GM18867 (cell line): ENCODE measurements around the gene ZSWIM4.
"Not testable (repeated sequence)": the region's sequence is repeated elsewhere in the genome, so short reads cannot be mapped to it uniquely, and the experiment has no call there.

Source experiments
- ATAC-seq: cut with Tn5 transposase; IDR thresholded peaks from one replicate; pipeline ENCODE4 v1.9.1; 2021; ENCODE audit warnings: mild to moderate bottlenecking, moderate library complexity; ENCODE audit not compliant: unreplicated experiment

The ZSWIM4 gene

DNA sequence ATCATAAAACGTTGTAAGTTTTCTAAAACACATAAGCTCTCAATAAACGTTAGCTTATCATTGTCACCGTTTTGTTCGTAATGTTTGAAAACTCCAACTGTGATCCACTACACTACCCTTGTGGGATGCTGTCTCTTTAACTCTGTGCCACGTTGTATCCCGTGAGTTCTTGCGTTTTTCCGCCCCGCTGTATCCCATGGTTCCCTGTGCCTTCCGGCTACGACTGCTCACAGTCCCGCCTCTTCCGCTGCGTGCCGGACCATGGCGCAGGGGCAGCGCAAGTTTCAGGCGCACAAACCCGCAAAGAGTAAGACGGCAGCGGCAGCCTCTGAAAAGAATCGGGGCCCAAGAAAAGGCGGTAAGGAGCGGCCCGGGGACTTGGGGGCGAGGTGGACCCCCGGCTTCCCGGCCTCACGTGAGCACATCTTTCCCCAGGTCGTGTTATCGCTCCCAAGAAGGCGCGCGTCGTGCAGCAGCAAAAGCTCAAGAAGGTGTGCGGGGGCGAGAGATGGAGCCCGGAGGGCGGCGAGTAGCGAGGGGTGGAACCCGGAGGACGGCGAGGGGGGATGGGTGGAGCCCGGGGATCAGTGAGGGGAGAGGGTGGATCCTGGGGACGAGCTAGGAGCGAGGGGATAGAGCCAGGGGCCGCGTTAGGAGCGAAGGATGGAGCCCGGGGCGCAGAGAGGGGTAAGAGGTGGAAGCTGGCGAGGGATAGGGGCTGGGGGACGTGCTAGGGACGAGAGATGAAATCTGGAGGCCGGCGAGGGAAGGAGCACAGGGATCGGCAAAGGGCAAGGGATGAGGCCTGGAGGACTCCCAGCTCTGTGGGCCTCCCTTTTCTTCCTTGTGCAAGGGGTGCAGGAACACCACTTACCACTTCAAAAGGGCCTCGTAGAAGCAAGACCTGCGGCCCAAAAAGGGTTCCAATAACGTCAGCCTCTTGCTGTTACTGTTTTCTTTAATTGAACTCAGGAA is 20.7 kb upstream of the ZSWIM4 start, which contains the start of gene C19orf53:
TSS of gene C19orf53 (plus strand) at position 240 of the 975 bp plus-strand sequence. CDS start at position 262, 22 bp downstream.
- peak; percentile 88 for ATAC-seq

DNA sequence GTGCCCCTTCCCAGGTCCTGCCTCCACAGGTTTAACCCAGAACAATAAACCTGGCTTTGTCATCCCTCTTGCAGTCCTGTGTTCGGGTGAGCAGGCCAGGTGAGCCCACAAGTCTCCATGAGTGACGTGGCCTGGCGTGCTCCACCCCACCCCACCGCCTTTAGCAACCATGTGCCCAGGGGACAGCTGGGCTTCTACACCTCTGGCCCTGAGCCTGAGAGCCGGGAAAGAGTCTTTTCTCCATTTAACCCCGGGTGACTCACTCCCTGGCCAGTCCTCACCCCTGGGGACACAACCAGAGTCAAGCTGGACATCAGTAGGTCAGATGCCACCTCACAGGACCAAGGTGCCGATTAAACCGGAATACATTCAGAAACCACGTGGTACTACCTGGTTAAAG is 16.8 kb upstream of the ZSWIM4 start:
- no peak for ATAC-seq

DNA sequence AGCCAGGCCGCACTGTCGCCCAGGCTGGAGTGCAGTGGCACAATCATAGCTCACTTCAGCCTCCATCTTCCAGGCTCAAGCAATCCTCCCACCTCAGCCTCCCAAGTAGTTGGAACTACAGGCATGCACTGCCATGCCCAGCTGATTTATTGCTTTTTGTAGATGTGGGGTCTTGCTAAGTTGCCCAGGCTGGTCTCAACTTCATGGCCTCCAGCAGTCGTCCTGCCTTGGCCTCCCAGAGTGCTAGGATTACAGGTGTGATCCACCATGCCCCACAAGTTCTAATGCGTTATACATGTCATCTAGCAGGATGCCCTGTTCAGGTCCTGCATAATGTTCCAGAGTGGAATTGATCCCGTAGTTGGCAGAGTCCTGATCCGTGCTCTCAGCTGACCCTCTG is 16.4 kb upstream of the ZSWIM4 start:
- no peak for ATAC-seq

DNA sequence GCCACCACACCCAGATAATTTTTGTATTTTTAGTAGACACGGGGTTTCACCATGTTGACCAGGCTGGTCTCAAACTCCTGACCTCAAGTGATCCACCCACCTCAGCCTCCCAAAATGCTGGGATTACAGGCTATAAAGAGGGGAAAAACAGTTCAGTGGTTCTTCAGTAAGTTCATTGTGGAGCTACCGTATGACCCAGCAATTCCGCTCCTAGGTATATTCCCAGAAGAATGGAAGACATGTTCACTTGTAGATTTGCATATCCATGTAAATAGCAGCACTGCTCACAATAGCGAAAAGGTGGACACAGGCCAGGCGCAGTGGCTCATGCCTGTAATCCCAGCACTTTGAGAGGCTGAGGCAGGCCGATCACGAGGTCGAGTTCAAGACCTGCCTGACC is 15.4 kb upstream of the ZSWIM4 start:
- not testable (repeated sequence) for ATAC-seq

DNA sequence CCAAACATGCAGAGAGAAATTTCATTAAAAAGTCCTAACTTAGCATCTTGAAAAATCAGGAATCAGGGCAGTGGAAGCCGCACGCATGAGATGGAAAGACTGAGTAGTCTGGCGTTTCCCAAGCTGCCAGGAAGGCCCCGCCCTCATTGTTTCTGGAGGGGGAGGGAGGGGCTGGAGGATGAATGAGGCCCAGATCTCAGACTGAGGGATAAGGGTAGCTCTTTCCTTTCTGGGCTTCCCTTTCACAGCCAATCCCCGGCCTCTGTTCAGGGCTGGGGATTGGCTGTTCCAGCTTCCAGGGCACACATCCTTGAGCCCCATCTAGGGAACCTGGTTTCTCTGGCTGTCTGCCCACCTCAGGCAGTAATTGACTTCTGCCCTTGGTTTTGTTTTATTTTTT is 13.7 kb upstream of the ZSWIM4 start:
- ATAC-seq = no peak

DNA sequence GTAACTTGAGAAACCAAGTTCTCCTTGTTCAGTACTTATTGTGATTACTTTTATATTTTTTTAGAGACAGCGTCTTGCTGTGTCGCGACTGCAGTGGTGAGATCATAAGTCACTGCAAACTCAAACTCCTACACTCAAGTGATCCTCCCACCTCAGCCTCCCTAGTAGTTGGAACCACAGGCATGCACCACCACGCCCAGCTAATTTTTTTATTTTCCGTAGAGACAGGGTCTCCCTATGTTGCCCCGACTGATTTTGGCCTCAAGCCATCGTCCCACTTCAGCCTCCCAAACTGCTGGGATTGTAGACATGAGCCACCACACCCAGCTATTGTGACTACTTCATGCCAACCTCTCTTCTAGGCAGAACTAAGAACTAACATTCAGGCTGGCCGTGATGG is 12.7 kb upstream of the ZSWIM4 start:
- no peak for ATAC-seq

DNA sequence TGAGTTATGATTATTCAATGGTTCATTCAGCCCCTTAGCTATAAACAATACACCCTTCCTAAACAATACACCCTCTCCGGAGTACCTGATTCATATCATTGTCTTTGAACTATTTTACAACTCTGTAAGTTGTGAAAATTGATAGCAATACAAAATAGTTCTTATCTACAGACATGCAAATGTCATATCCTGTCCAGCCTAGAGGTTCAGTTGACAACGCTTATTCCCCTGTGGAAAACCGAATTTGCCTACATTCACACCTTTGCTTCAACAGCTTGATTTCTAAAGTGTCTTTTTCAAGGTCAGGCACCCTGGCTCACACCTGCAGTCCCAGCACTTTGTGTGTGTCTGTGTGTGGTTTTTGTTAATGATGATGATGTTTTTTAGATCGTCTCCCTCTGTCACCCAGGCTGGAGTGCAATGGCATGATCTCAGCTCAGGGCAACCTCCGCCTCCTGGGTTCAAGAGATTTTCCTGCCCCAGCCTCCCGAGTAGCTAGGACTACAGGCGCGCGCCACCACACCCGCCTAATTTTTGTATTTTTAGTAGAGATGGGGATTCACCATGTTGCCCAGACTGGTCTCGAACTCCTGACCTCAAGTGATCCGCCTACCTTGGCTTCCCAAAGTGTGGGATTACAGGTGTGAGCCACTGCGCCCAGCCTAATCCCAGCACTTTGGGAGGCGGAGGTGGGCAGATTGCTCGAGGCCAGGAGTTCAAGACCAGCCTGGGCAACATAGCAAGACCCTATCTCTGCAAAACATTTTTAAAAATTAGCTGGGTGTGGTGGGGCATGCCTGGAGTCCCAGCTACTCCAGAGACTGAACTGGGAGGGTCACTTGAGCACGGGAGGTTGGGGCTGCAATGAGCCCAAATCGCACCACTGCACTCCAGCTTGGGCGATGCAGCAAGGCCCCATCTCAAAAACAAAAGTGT is 11.4 kb upstream of the ZSWIM4 start:
- ATAC-seq = peak; percentile 55

DNA sequence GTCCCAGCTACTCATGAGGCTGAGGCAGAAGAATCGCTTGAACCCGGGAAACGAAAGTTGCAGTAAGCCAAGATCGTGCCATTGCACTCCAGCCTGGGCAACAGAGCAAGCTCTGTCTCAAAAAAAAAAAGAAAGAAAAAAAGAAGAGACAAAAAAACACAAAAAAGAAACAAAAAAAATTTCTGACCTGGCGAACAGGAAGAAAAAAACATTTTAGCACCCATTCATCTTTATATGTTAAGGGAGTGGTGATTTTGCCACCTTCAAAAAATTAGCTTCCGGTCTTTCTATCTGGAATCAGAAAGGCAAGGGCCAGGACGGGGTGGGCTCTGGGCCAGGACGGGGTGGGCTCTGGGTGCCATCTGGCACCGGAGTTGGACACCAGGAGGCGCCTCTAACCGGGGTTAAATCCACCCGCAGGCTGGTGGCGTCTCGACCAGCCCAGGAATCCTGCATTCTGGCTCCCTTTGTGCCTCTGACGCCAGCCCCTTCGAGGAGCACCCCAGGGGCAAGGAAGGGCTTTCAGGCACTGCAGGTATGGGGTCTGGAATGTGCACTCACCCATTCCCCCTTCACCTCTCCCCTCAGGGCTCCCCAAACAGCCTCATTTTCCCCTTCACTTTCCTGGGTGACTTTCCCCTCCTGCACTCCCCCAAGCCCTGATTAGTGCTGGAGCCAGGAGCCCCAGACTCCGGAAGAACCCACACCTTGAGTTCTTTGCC is 10.4 kb upstream of the ZSWIM4 start:
- no peak for ATAC-seq

DNA sequence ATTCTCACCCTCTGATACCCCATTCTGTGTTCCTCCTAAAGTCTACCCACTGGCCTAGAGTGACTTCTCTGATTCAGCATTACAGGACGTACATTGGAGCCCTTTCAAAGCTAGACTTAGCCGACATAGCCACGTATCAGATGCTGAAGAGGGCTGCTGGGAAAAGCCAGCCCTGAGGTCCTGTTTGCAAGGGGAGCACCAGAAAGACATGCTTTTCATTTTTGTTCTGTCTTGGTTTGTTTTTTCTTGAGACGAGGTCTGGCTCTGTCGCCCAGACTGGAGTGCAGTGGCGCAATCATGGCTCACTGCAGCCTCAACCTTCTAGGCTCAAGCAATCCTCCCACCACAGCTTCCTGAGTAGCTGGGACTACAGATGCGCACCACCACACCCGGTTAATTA is 6.3 kb upstream of the ZSWIM4 start:
- no peak for ATAC-seq

DNA sequence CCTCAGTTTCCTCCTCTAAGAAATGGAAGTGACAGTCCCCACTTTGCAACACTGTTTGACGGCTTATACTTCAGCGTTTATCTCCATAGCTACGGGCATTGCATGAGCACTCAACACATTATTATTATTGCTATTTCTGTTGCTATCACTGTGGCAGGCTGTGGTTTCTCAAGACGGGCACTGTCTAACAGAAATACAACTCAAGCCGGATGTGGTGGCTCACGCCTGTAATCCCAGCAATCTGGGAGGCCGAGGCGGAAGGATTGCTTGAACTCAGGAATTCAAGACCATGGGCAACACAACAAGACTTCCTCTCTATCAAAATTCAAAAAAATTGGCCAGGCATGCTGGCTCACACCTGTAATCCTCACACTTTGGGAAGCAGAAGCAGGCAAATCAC is 4.9 kb upstream of the ZSWIM4 start:
- ATAC-seq = no peak

DNA sequence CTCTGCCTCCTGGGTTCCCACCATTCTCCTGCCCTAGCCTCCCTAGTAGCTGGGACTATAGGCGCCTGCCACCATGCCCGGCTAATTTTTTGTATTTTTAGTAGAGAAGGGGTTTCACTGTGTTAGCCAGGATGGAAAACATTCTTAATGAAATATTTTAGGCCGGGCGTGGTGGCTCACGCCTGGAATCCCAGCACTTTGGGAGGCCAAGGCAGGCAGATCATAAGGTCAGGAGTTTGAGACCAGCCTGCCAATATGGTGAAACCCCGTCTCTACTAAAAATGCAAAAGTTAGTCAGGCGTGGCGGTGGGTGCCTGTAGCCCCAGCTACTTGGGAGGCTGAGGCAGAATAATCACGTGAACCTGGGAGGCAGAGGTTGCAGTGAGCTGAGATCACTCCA is 1.9 kb upstream of the ZSWIM4 start:
- ATAC-seq = not testable (repeated sequence)

DNA sequence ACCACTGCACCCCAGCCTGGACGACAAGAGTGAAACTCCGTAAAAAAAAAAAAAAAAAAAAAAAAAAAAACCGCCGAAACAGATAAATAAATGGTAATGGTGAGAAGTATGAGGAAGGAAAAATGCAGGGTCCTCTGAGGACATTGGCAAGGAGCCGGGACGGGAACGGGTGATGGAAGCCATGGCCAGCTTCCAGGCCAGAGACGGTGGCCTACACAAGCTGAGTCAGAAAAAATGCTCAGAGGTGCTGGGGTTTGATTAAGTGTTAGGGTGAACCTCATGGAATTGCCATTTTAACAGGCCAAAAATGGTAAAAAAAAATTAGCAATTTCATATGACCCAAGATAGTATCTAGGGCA is 866 bp upstream of the ZSWIM4 start:
- no peak for ATAC-seq

DNA sequence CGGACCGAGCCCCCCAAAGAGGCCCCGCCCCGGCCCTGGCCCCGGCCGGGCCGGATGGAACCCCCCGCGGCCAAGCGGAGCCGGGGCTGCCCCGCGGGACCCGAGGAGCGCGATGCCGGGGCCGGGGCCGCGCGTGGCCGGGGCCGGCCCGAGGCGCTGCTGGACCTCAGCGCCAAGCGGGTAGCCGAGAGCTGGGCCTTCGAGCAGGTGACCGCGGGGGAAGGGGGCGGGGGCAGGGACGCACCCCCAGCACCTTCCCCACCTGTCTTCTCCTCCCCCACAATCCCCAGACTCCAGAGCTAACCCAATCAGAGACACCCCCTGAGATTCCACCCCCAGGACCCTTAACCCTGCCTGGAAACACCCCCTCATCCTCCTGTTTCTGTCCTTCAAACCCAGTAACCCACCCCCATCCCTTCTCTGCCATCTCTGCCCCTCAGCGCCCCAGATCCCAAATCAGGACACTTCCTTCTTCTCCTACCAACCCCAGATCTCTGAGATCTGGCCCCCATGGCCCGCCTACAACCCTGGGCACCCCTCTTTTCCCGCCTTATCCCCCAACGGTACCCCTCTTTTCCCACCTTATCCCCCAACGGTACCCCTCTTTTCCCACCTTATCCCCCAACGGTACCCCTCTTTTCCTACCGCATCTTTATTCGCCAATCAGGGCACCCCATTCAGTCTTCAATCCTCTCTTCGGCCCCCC is 505 bp downstream of the ZSWIM4 start:
- ATAC-seq = peak; percentile 25

DNA sequence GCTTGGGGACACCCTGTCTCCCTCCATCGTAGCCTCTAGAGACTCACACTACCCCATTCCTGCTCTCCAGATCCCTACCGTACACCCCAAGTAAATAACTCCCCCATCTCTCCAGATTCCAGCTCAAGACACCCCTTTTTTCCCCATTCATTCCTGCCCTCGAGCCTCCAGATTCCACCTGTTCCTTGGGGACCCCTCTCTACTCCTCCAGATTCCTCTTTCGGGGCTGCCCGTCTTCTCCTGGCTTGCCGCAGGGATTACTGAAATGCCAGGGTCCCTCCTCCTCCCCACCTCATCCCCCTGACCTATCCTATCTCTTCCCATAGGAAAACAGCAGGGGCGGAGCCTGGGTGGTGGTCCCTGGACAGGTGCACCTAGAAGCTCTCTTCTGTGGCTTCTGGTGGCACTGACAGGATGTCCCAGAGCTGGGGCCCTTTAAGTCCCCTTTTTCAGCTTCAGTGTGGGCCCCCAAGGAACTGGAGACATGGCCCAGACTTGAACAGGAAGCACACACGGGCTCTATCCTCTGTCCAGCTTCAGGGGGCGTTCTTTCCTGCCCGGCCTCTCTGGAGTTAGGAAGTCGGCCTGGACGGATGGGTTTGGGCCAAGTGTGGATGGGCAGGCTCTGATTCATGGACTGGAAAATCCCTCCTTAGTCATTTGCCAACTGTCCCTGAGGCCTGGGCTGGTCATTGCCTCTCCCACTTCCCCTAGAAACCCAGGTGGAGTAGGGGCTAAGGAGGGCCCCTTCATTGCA is 1.2 kb downstream of the ZSWIM4 start:
- no peak for ATAC-seq

DNA sequence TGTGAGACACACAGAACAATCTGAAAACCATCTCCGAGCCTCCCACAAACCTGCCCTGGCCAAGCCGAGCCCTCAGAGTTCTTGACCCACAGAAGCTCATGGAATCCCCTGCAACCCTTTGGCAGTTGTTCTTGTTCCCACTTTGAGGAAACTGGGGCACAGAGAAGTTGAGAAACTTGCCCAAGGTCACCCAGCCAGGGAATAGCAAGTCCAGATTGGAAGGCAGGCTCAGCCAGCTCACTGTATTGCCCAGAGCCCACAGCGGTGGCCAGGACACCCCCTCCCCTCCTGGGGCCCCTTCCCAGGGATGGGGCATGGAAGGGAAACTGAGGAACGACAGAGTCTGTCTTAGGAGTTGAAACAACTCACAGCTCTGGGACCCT is 1.8 kb downstream of the ZSWIM4 start:
- ATAC-seq = no peak

DNA sequence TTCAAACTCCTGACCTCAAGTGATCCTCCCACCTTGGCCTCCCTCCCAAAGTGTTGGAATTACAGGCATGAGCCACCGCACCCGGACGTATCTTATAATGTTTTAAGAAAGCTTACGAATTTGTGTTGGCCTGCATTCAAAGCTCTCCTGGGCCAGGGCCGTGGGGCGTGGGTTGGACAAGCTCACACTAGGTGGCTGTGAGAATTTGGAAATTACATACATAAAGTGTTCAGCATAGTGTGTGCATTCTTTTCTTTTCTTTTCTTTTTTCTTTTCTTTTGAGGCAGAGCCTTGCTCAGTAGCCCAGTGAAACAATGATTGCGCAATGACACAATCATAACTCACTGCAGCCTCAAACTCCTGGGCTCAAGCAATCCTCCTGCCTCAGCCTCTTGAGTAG is 2.6 kb downstream of the ZSWIM4 start:
- ATAC-seq = no peak

DNA sequence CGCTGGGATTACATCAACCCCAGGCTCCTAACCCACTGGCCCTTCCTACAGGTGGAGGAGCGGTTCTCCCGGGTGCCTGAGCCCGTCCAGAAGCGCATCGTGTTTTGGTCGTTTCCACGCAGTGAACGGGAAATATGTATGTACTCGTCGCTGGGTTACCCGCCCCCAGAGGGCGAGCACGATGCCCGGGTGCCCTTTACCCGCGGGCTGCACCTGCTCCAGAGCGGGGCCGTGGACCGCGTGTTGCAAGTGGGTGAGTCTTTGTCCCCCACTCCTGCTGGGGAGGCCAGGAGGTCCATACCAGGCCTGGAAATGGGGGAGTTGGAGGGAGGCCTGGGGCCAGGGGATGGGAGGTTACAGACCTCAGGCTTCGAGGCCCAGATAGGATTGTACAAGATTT is 4.4 kb downstream of the ZSWIM4 start:
- ATAC-seq = no peak

DNA sequence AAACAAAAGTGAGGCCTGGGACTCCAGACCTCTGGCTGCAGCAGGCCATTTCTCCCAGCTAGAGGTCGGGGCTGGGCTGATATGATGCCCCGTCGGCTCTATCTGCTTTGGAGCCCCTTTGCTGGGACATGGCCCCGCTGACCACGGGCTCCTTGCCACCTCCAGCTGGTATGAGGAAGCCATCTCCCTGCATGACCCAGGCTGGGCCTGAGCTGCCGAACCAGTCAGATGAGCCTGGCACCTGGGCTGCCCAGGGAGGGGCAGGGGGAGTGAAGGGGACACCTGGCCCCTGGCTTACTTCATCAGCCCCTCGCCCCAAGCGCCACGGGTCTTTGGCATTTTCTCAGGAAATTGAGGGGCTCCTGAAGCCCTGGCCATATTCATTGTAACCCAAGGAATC is 7.8 kb downstream of the ZSWIM4 start:
- ATAC-seq = no peak

DNA sequence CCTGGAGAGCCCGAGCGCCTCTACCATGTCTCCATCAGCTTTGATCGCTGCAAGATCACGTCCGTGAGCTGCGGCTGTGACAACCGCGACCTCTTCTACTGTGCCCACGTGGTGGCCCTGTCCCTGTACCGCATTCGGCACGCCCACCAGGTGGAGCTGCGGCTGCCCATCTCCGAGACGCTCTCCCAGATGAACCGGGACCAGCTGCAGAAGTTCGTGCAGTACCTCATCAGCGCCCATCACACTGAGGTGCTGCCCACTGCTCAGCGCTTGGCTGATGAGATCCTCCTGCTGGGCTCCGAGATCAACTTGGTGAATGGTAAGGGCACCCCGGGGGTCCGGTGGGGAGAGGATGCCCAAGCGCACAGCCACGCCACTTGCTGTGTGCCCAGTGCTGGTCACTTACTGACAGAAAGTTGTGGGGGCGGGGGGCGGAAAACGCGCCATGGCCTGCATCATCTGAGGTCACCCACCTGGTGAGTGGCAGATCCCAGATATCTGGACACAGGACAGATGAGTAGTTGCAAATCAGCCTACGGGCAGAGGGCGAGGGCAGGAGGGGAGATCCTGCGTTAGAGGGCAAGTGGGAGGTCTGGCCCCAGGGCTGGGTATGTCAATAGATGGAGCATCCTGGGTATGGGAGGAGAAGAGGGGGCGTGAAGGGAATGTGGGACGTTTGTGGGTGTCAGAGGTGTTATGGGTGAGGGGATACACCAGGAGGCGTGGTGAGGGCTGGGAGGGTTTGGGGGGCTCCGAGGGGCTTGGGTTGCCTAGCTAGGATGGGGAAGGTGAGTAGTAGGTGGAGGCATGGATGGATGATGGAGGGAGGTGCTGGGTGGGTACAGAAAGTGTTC is 9.8 kb downstream of the ZSWIM4 start:
- ATAC-seq = no peak
